Hepatocyte (in vitro differentiated cells): ENCODE measurements around the gene ZNF48. TPM values are rescaled to one million over a fixed set of nuclear protein-coding genes. Genes with fewer than 3 reads are reported as not detected.
"Not testable (repeated sequence)": the region's sequence is repeated elsewhere in the genome, so short reads cannot be mapped to it uniquely, and the experiment has no call there.

ENCODE experiments used
- DNase-seq: peaks from one replicate; pipeline ENCODE4 v3.0.0-alpha.2; 2016; ENCODE audit warnings: low spot score
- H2AFZ ChIP-seq: fragments of 200-600 bp; sonication (generic); 2 replicates; pipeline ENCODE4 v1.6.0; 2016; ENCODE audit warnings: antibody characterized with exemption, mild to moderate bottlenecking
- H3K27ac ChIP-seq: fragments of 200-600 bp; sonication (generic); 2 replicates; pipeline ENCODE4 v1.5.1; 2016; ENCODE audit warnings: mild to moderate bottlenecking
- H3K27me3 ChIP-seq: fragments of 200-600 bp; sonication (generic); 2 replicates; pipeline ENCODE4 v1.6.1; 2016
- H3K36me3 ChIP-seq: fragments of 200-600 bp; sonication (generic); replicated peaks from 2 replicates; pipeline ENCODE4 v1.5.1; 2016; ENCODE audit warnings: low read depth; ENCODE audit not compliant: insufficient read depth
- H3K4me1 ChIP-seq: fragments of 200-600 bp; sonication (generic); 2 replicates; pipeline ENCODE4 v1.5.1; 2016; ENCODE audit warnings: mild to moderate bottlenecking, moderate library complexity; ENCODE audit not compliant: insufficient read depth
- H3K4me2 ChIP-seq: fragments of 200-600 bp; sonication (generic); 2 replicates; pipeline ENCODE4 v1.6.0; 2016
- H3K4me3 ChIP-seq: fragments of 200-600 bp; sonication (generic); 2 replicates; pipeline ENCODE4 v1.5.1; 2016; ENCODE audit warnings: mild to moderate bottlenecking
- H3K79me2 ChIP-seq: fragments of 200-600 bp; sonication (generic); 2 replicates; pipeline ENCODE4 v1.6.0; 2017; ENCODE audit warnings: mild to moderate bottlenecking
- H3K9me2 ChIP-seq: fragments of 200-600 bp; sonication (generic); replicated peaks from 2 replicates; pipeline ENCODE4 v1.6.0; 2017; ENCODE audit warnings: mild to moderate bottlenecking; ENCODE audit not compliant: insufficient read depth
- H3K9me3 ChIP-seq: fragments of 200-600 bp; sonication (generic); 2 replicates; pipeline ENCODE4 v1.5.1; 2016; ENCODE audit warnings: low read depth, mild to moderate bottlenecking
- H4K20me1 ChIP-seq: fragments of 200-600 bp; sonication (generic); 2 replicates; pipeline ENCODE4 v1.6.0; 2016; ENCODE audit warnings: mild to moderate bottlenecking; ENCODE audit not compliant: insufficient read depth, poor library complexity, severe bottlenecking
- CTCF ChIP-seq: fragments of 200-600 bp; sonication (generic); IDR thresholded peaks from 2 replicates; pipeline ENCODE4 v1.5.1; 2016; ENCODE audit warnings: antibody characterized with exemption, mild to moderate bottlenecking; ENCODE audit not compliant: poor library complexity
- EZH2 ChIP-seq: fragments of 200-600 bp; sonication (generic); IDR thresholded peaks from 2 replicates; pipeline ENCODE4 v1.6.1; 2016; ENCODE audit warnings: antibody characterized with exemption, mild to moderate bottlenecking, borderline replicate concordance
- EZH2phosphoT487 ChIP-seq: fragments of 200-600 bp; sonication (generic); IDR thresholded peaks from one replicate; pipeline ENCODE4 v1.6.1; 2018; ENCODE audit warnings: antibody characterized with exemption, mild to moderate bottlenecking, low read depth, moderate library complexity; ENCODE audit not compliant: unreplicated experiment, severe bottlenecking
- WGBS: methylation state at CpG from one replicate; pipeline ENCODE4 v1.1.6; 2016; ENCODE audit warnings: low lambda C conversion rate; ENCODE audit errors: missing lambda C conversion rate; 5-methylcytosine and 5-hydroxymethylcytosine counted together
- polyA plus RNA-seq: library from polyadenylated mRNA; unstranded; fragments of >200 nt; fragmentation: Nextera tagmentation; extraction: Ambion mirVana; gene quantifications from 2 replicates; pipeline ENCODE4 v1.2.1, GENCODE V29; 2016
- total RNA-seq: library from RNA; depleted of rRNA; stranded (reverse); fragments of >200 nt; gene quantifications from 2 replicates; pipeline ENCODE4 v1.2.3, GENCODE V29; 2014

ZNF48 gene
- total and polyA plus RNA-seq, 2 experiments from 2014 or later, result 6.1 to 7.7 TPM

GRCh38 chr16:30394592-30395154 lies 547 bp upstream of the ZNF48 start:
- Histone ChIP-seq H2AFZ (peak overlapping the region; percentile 86), H3K4me3 (peak overlapping the region; percentile 90), H3K36me3 (no peaks in the 10 kb centered on the region), H3K4me1 (peaks cover 10% of the 10 kb centered on the region), H3K27me3 (no peaks in the 10 kb centered on the region), H3K9me2 (no peaks in the 10 kb centered on the region), H3K27ac (peak overlapping the region; percentile 98), H3K4me2 (peak overlapping the region; percentile 92), H3K9me3 (no peaks in the 10 kb centered on the region), H4K20me1 (no peaks in the 10 kb centered on the region), H3K79me2 (peaks cover 24% of the 10 kb centered on the region)
- 5% methylated on average over 16 of the region's 31 CpGs for WGBS
- peak; percentile 34 for DNase-seq
- no peak for TF ChIP-seq EZH2phosphoT487
- TF ChIP-seq EZH2, result no peak
- TF ChIP-seq CTCF, result no peak

DNA sequence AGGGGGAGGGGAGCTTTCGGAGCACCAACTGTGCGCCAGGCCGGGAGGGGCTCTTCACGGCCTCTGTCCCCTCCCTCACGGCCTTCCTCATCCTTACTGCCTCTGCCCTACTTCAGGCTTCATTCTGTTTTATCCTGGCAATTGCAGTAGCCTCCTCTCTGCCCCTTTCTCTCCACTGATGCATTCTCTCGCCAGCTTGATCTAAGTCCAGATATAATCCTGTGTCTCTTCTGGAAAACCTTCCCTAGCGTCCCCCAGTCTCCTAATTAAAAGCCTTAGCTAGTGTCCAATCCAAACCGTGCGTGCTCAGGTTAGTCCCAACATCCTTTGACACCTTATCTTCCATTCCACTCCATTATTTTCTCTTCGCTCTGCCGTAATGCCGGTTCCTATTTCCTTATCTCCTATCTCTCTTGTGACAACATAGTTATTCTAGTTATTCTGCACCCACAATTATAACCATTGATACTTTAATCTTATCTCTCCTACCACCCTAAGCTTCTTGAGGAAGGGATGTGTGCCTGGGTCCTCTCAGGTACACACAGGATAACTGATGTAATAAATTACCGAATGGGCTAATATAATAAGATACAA lies 869 bp downstream of the ZNF48 start:
- H3K27ac ChIP-seq, result peak overlapping the region; percentile 98
- WGBS, result 14% methylated on average over 13 of the region's 13 CpGs
- H3K9me3 ChIP-seq, result no peaks in the 10 kb centered on the region
- no peaks in the 10 kb centered on the region for H3K36me3 ChIP-seq
- H3K27me3 ChIP-seq, result no peaks in the 10 kb centered on the region
- peak overlapping the region; percentile 33 for H2AFZ ChIP-seq
- H3K79me2 ChIP-seq, result peaks cover 24% of the 10 kb centered on the region
- DNase-seq, result no peak
- peaks cover 10% of the 10 kb centered on the region for H3K4me1 ChIP-seq
- no peak for TF ChIP-seq EZH2
- TF ChIP-seq EZH2phosphoT487, result no peak
- no peak for TF ChIP-seq CTCF
- no peaks in the 10 kb centered on the region for H4K20me1 ChIP-seq
- peak overlapping the region; percentile 92 for H3K4me2 ChIP-seq
- H3K4me3 ChIP-seq, result peak overlapping the region; percentile 90
- H3K9me2 ChIP-seq, result no peaks in the 10 kb centered on the region

DNA sequence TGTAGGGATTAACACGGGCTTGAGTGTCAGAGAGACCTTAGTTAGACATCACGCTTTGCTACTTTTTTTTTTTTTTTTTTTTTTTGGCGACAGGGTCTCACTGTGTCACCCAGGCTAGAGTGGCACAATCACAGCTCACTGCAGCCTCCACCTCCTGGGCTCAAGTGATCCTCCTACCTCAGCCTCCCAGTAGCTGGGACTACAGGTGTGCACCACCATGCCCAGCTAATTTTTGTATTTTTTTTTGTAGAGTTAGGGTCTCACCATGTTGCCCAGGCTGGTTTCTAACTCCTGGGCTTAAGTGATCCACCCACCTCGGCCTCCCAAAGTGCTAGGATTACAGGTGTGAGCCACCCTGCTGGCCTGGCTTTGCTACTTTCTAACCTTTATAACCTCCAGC lies 1.4 kb downstream of the ZNF48 start:
- not testable (repeated sequence) for H2AFZ ChIP-seq

GRCh38 chr16:30397056-30397455 lies 1.8 kb downstream of the ZNF48 start:
- Histone ChIP-seq H3K4me2 (peak overlapping the region; percentile 92), H3K9me3 (no peaks in the 10 kb centered on the region), H3K27ac (peak overlapping the region; percentile 98), H3K9me2 (no peaks in the 10 kb centered on the region), H3K36me3 (no peaks in the 10 kb centered on the region), H2AFZ (no peak overlapping the region), H3K27me3 (no peaks in the 10 kb centered on the region), H3K4me3 (no peak overlapping the region), H3K4me1 (peaks cover 10% of the 10 kb centered on the region), H4K20me1 (no peaks in the 10 kb centered on the region), H3K79me2 (peaks cover 24% of the 10 kb centered on the region)
- TF ChIP-seq EZH2phosphoT487 (no peak), EZH2 (no peak)
- no peak for DNase-seq
- 85% methylated on average over 4 of the region's 4 CpGs for WGBS

More for the DNA sequence above, 1.4 kb downstream of the ZNF48 start:
- H3K4me3 ChIP-seq, H3K27me3 ChIP-seq, H3K9me2 ChIP-seq, DNase-seq, H3K9me3 ChIP-seq, H3K4me1 ChIP-seq, H4K20me1 ChIP-seq, H3K36me3 ChIP-seq: not testable (repeated sequence)
- H3K79me2 ChIP-seq, result peaks cover 24% of the 10 kb centered on the region
- WGBS, result 72% methylated on average over 4 of the region's 4 CpGs
- peak overlapping the region; percentile 98 for H3K27ac ChIP-seq
- H3K4me2 ChIP-seq, result peak overlapping the region; percentile 92
